Natural killer cell (primary cell): ENCODE results near the gene SLC17A1. TPM values are rescaled to one million over a fixed set of nuclear protein-coding genes. Genes with fewer than 3 reads are reported as not detected.

Experiments
- ATAC-seq, 3 donors: fragments of 150-1000 bp in 2 of 3; fragments of 200-7000 bp in 1 of 3; cut with Tn5 transposase; 1 replicate in 1 of 3; 2 replicates in 2 of 3; pipeline ENCODE4 v1.10.0; 2021; ENCODE audit warnings: mild to moderate bottlenecking in 2 of 3, moderate library complexity in 2 of 3
- DNase-seq, 2 donors: peaks; one replicate each; pipeline versions ENCODE4 v3.0.0 to v3.0.0-alpha.2; 2013 to 2021; ENCODE audit warnings: mixed read lengths in 1 of 2
- H3K27ac ChIP-seq: one replicate; pipeline ENCODE4 v1.5.1; 2013; ENCODE audit warnings: mild to moderate bottlenecking, low read length
- H3K27me3 ChIP-seq: one replicate; pipeline ENCODE4 v1.6.1; 2013; ENCODE audit warnings: low read length; ENCODE audit not compliant: control insufficient read depth, insufficient read depth
- H3K36me3 ChIP-seq: one replicate; pipeline ENCODE4 v1.6.1; 2013; ENCODE audit warnings: low read length; ENCODE audit not compliant: control insufficient read depth, insufficient read depth
- H3K4me1 ChIP-seq: one replicate; pipeline ENCODE4 v1.6.1; 2013; ENCODE audit warnings: low read length; ENCODE audit not compliant: control insufficient read depth, insufficient read depth
- H3K4me3 ChIP-seq: one replicate; pipeline ENCODE4 v1.5.1; 2013; ENCODE audit warnings: low read length
- H3K9me3 ChIP-seq: one replicate; pipeline ENCODE4 v1.6.1; 2013; ENCODE audit warnings: low read length; ENCODE audit not compliant: control insufficient read depth, insufficient read depth
- H3K27ac Mint-ChIP-seq, 2 donors: one replicate each; pipeline ENCODE4 v1.8.0; 2022; ENCODE audit warnings: mild to moderate bottlenecking in 2 of 2, mixed read lengths in 2 of 2, moderate library complexity in 1 of 2
- H3K27me3 Mint-ChIP-seq, 2 donors: one replicate each; pipeline ENCODE4 v1.8.0; 2022; ENCODE audit warnings: low read depth in 2 of 2, mixed read lengths in 2 of 2
- H3K36me3 Mint-ChIP-seq: one replicate; pipeline ENCODE4 v1.8.0; 2022; ENCODE audit warnings: mixed read lengths
- H3K4me1 Mint-ChIP-seq, 2 donors: one replicate each; pipeline ENCODE4 v1.8.0; 2022; ENCODE audit warnings: mixed read lengths in 2 of 2
- H3K4me3 Mint-ChIP-seq: one replicate; pipeline ENCODE4 v1.8.0; 2022; ENCODE audit warnings: mild to moderate bottlenecking, moderate library complexity, mixed read lengths
- H3K9me3 Mint-ChIP-seq, 2 donors: one replicate each; pipeline ENCODE4 v1.8.0; 2022; ENCODE audit warnings: mixed read lengths in 2 of 2
- CTCF ChIP-seq: fragments of 200-600 bp; IDR thresholded peaks from one replicate; pipeline ENCODE4 v1.8.0; 2022; ENCODE audit warnings: antibody characterized with exemption
- WGBS: methylation state at CpG from one replicate; pipeline ENCODE4 v1.1.7; 2013; ENCODE audit warnings: missing lambda C conversion rate; ENCODE audit not compliant: insufficient coverage; 5-methylcytosine and 5-hydroxymethylcytosine counted together
- intact Hi-C: fragments of 100-400 bp; cut with micrococcal nuclease; formaldehyde crosslinking; loops from one replicate; pipeline ENCODE4 v1.14.2; 2022
- total RNA-seq, 4 donors: library from RNA; stranded (reverse); fragments of 120-200 nt in 1 of 4; gene quantifications; one replicate each; pipeline versions ENCODE4 v1.2.3 to v1.2.4, GENCODE V29; 2013 to 2022

Gene SLC17A1
- total RNA-seq, 3 donors from 2014 or later (not counting 1 experiment from before 2014, with no cell fraction given), result 0.27 to 0.71 (median 0.50) TPM

- Mint-ChIP-seq H3K4me1 (no peaks in the 10 kb centered on the region), H3K4me3 (no peak overlapping the region), H3K27me3 (peaks cover 31 to 40% of the 10 kb centered on the region in 2 donors), H3K27ac (no peak overlapping the region), H3K36me3 (no peaks in the 10 kb centered on the region), H3K9me3 (no peaks in the 10 kb centered on the region)
- Histone ChIP-seq H3K27ac (no peak overlapping the region), H3K27me3 (no peaks in the 10 kb centered on the region), H3K4me3 (no peak overlapping the region), H3K36me3 (no peaks in the 10 kb centered on the region), H3K4me1 (no peaks in the 10 kb centered on the region), H3K9me3 (no peaks in the 10 kb centered on the region)
- no peak for TF ChIP-seq CTCF
- DNase-seq (no peak), ATAC-seq (no peak)
- intact Hi-C loops, result no loop called here
- WGBS, result 53% methylated on average over 1 of the region's 2 CpGs
These were observed 57.6 kb downstream of the SLC17A1 start for GRCh38 chr6:25774120-25774715.

GRCh38 chr6:25769983-25770382 lies 61.9 kb downstream of the SLC17A1 start:
- Mint-ChIP-seq H3K4me3 (no peak overlapping the region), H3K9me3 (no peaks in the 10 kb centered on the region), H3K27ac (no peak overlapping the region), H3K27me3 (peaks cover 34 to 53% of the 10 kb centered on the region in 2 donors), H3K36me3 (no peaks in the 10 kb centered on the region), H3K4me1 (no peaks in the 10 kb centered on the region)
- H3K4me3 ChIP-seq, result no peak overlapping the region
- 93% methylated on average over 2 of the region's 2 CpGs for WGBS
- no peak for TF ChIP-seq CTCF
- intact Hi-C loops, result no loop called here
- no peaks in the 10 kb centered on the region for H3K4me1 ChIP-seq
- H3K9me3 ChIP-seq, result no peaks in the 10 kb centered on the region
- no peak overlapping the region for H3K27ac ChIP-seq
- H3K36me3 ChIP-seq, result no peaks in the 10 kb centered on the region
- ATAC-seq, result no peak
- DNase-seq, result no peak
- H3K27me3 ChIP-seq, result no peaks in the 10 kb centered on the region

GRCh38 chr6:25768566-25768965 lies 63.3 kb downstream of the SLC17A1 start:
- DNase-seq (no peak), ATAC-seq (no peak)
- H3K27ac Mint-ChIP-seq, result no peak overlapping the region
- TF ChIP-seq CTCF, result no peak
- H3K9me3 Mint-ChIP-seq, result no peaks in the 10 kb centered on the region
- H3K27me3 Mint-ChIP-seq, result peaks cover 33 to 52% of the 10 kb centered on the region in 2 donors
- H3K4me3 Mint-ChIP-seq, result no peak overlapping the region
- H3K4me1 Mint-ChIP-seq, result no peaks in the 10 kb centered on the region
- H3K27ac ChIP-seq, result no peak overlapping the region
- H3K4me1 ChIP-seq, result no peaks in the 10 kb centered on the region
- intact Hi-C loops, result no loop called here
- no peak overlapping the region for H3K4me3 ChIP-seq
- no peaks in the 10 kb centered on the region for H3K36me3 ChIP-seq
- H3K9me3 ChIP-seq, result no peaks in the 10 kb centered on the region
- H3K36me3 Mint-ChIP-seq, result no peaks in the 10 kb centered on the region
- no peaks in the 10 kb centered on the region for H3K27me3 ChIP-seq
- 77% methylated on average over 1 of the region's 1 CpG for WGBS

- peaks cover 18 to 46% of the 10 kb centered on the region in 2 donors for H3K27me3 Mint-ChIP-seq
- intact Hi-C loops, result no loop called here
- ATAC-seq, result no peak
- no peaks in the 10 kb centered on the region for H3K36me3 Mint-ChIP-seq
- Histone ChIP-seq H3K36me3 (no peaks in the 10 kb centered on the region), H3K4me1 (no peaks in the 10 kb centered on the region), H3K4me3 (no peak overlapping the region), H3K27ac (no peak overlapping the region), H3K27me3 (no peaks in the 10 kb centered on the region), H3K9me3 (no peaks in the 10 kb centered on the region)
- DNase-seq, result no peak
- TF ChIP-seq CTCF, result no peak
- H3K4me3 Mint-ChIP-seq, result no peak overlapping the region
- no peaks in the 10 kb centered on the region for H3K4me1 Mint-ChIP-seq
- H3K27ac Mint-ChIP-seq, result no peak overlapping the region
- WGBS, result 94% methylated on average over 2 of the region's 2 CpGs
- no peaks in the 10 kb centered on the region for H3K9me3 Mint-ChIP-seq
These were observed 67.2 kb downstream of the SLC17A1 start for GRCh38 chr6:25764611-25765010.
